HK-2 (cell line): ENCODE measurements around the gene AATF.

Source experiments
- DNase-seq: peaks from one replicate; pipeline ENCODE4 v3.0.0-alpha.2; 2018; ENCODE audit not compliant: unreplicated experiment

AATF gene

GRCh38 chr17:36979565-36979941 lies 30.8 kb downstream of the AATF start:
- DNase-seq = no peak

GRCh38 chr17:36980280-36980761 lies 31.6 kb downstream of the AATF start:
- DNase-seq = no peak

GRCh38 chr17:36983618-36984017 lies 34.9 kb downstream of the AATF start:
- no peak for DNase-seq

- no peak for DNase-seq
Observed at GRCh38 chr17:36989173-36989572, 40.4 kb downstream of the AATF start.

GRCh38 chr17:36992701-36993100 lies 43.9 kb downstream of the AATF start:
- DNase-seq = no peak

GRCh38 chr17:36993227-36993626 lies 44.5 kb downstream of the AATF start:
- DNase-seq = no peak

- no peak for DNase-seq
Observed at GRCh38 chr17:36994438-36994837, 45.7 kb downstream of the AATF start.

GRCh38 chr17:36999471-36999870 lies 50.7 kb downstream of the AATF start:
- DNase-seq = no peak

- DNase-seq = no peak
Observed at GRCh38 chr17:37016780-37017179, 68.0 kb downstream of the AATF start.

GRCh38 chr17:37017404-37017803 lies 68.7 kb downstream of the AATF start:
- no peak for DNase-seq

GRCh38 chr17:37019117-37019740 lies 70.5 kb downstream of the AATF start:
- DNase-seq = no peak

- DNase-seq = no peak
Observed at GRCh38 chr17:37019741-37020129, 71.0 kb downstream of the AATF start.

- no peak for DNase-seq
Observed at GRCh38 chr17:37024181-37024637, 75.5 kb downstream of the AATF start.

GRCh38 chr17:37025238-37025637 lies 76.5 kb downstream of the AATF start:
- DNase-seq = no peak

- no peak for DNase-seq
Observed at GRCh38 chr17:37025847-37026530, 77.2 kb downstream of the AATF start.

GRCh38 chr17:37026531-37026869 lies 77.7 kb downstream of the AATF start:
- DNase-seq = no peak

- DNase-seq = no peak
Observed at GRCh38 chr17:37028040-37028439, 79.3 kb downstream of the AATF start.

GRCh38 chr17:37031493-37032083 lies 82.8 kb downstream of the AATF start:
- no peak for DNase-seq

GRCh38 chr17:37037590-37038155 lies 88.9 kb downstream of the AATF start:
- no peak for DNase-seq

- DNase-seq = no peak
Observed at GRCh38 chr17:37039269-37039668, 90.5 kb downstream of the AATF start.

GRCh38 chr17:37041932-37042331 lies 93.2 kb downstream of the AATF start:
- DNase-seq = no peak

- no peak for DNase-seq
Observed at GRCh38 chr17:37043201-37043600, 94.4 kb downstream of the AATF start.

- no peak for DNase-seq
Observed at GRCh38 chr17:37045351-37045922, 96.7 kb downstream of the AATF start.
